ENCODE measurements around the gene QDPR.
"Not testable (repeated sequence)": the region's sequence is repeated elsewhere in the genome, so short reads cannot be mapped to it uniquely, and the experiment has no call there.

QDPR gene

GRCh38 chr4:17511950-17512795, at the start of gene QDPR:
QDPR (minus strand) TSS chr4:17512090; CDS start chr4:17512054, 36 bp downstream.
- peak; percentile 89 for DNase-seq

GRCh38 chr4:17561195-17561909, 49.5 kb upstream of the QDPR start:
- DNase-seq: no peak

- DNase-seq: no peak
Measured at GRCh38 chr4:17560065-17560673, 48.3 kb upstream of the QDPR start.

- no peak for DNase-seq
Measured at GRCh38 chr4:17559709-17560048, 47.8 kb upstream of the QDPR start.

GRCh38 chr4:17558941-17559708, 47.2 kb upstream of the QDPR start:
- DNase-seq: no peak

GRCh38 chr4:17557880-17558279, 46.0 kb upstream of the QDPR start:
- no peak for DNase-seq

GRCh38 chr4:17556498-17556897, 44.6 kb upstream of the QDPR start:
- DNase-seq: no peak

- DNase-seq: no peak
Measured at GRCh38 chr4:17554568-17554967, 42.7 kb upstream of the QDPR start.

GRCh38 chr4:17552427-17552826, 40.5 kb upstream of the QDPR start:
- DNase-seq: no peak

GRCh38 chr4:17550549-17550948, 38.7 kb upstream of the QDPR start:
- DNase-seq: no peak

GRCh38 chr4:17546678-17547077, 34.8 kb upstream of the QDPR start:
- DNase-seq: no peak

- no peak for DNase-seq
Measured at GRCh38 chr4:17546222-17546621, 34.3 kb upstream of the QDPR start.

GRCh38 chr4:17545374-17546140, 33.7 kb upstream of the QDPR start:
- no peak for DNase-seq

- DNase-seq: peak; percentile 63
Measured at GRCh38 chr4:17544831-17545234, 32.9 kb upstream of the QDPR start.

GRCh38 chr4:17544205-17544604, 32.3 kb upstream of the QDPR start:
- peak; percentile 93 for DNase-seq

- DNase-seq: not testable (repeated sequence)
Measured at GRCh38 chr4:17537060-17537459, 25.2 kb upstream of the QDPR start.

GRCh38 chr4:17535906-17536305, 24.0 kb upstream of the QDPR start:
- no peak for DNase-seq

- DNase-seq: no peak
Measured at GRCh38 chr4:17535242-17535641, 23.4 kb upstream of the QDPR start.

GRCh38 chr4:17534705-17535104, 22.8 kb upstream of the QDPR start:
- no peak for DNase-seq

GRCh38 chr4:17531538-17532285, 19.8 kb upstream of the QDPR start:
- DNase-seq: no peak

- no peak for DNase-seq
Measured at GRCh38 chr4:17528551-17529165, 16.8 kb upstream of the QDPR start.
